HEK293 (cell line): Measurements from ENCODE around the gene MST1R.

Source experiments
- BCL11A ChIP-seq: fragments of 450-650 bp; formaldehyde crosslinking; IDR thresholded peaks from 2 replicates; pipeline ENCODE4 v1.5.1; 2016; ENCODE audit warnings: low read depth, missing biosample characterization, missing genetic modification characterization
- KLF16 ChIP-seq: fragments of 450-650 bp; formaldehyde crosslinking; IDR thresholded peaks from 2 replicates; pipeline ENCODE4 v1.5.1; 2017; ENCODE audit warnings: missing biosample characterization, missing genetic modification characterization
- ZBTB1 ChIP-seq: fragments of 450-650 bp; formaldehyde crosslinking; IDR thresholded peaks from 2 replicates; pipeline ENCODE4 v1.5.1; 2016; ENCODE audit warnings: missing biosample characterization, missing genetic modification characterization
- ZNF2 ChIP-seq: fragments of 450-650 bp; formaldehyde crosslinking; IDR thresholded peaks from 2 replicates; pipeline ENCODE4 v1.5.1; 2016; ENCODE audit warnings: missing biosample characterization, missing genetic modification characterization
- ZNF335 ChIP-seq: fragments of 450-650 bp; formaldehyde crosslinking; conservative IDR thresholded peaks from 2 replicates; pipeline ENCODE4 v1.5.1; 2016; ENCODE audit warnings: missing biosample characterization, missing genetic modification characterization
- ZNF560 ChIP-seq: fragments of 450-650 bp; formaldehyde crosslinking; IDR thresholded peaks from 2 replicates; pipeline ENCODE4 v1.5.1; 2017; ENCODE audit warnings: missing biosample characterization, missing genetic modification characterization, borderline replicate concordance
- TF ChIP-seq, protein P1 (sequence below): fragments of 450-650 bp; formaldehyde crosslinking; IDR thresholded peaks from 2 replicates; pipeline ENCODE4 v1.5.1; 2016; ENCODE audit warnings: missing biosample characterization, missing genetic modification characterization

DNA sequence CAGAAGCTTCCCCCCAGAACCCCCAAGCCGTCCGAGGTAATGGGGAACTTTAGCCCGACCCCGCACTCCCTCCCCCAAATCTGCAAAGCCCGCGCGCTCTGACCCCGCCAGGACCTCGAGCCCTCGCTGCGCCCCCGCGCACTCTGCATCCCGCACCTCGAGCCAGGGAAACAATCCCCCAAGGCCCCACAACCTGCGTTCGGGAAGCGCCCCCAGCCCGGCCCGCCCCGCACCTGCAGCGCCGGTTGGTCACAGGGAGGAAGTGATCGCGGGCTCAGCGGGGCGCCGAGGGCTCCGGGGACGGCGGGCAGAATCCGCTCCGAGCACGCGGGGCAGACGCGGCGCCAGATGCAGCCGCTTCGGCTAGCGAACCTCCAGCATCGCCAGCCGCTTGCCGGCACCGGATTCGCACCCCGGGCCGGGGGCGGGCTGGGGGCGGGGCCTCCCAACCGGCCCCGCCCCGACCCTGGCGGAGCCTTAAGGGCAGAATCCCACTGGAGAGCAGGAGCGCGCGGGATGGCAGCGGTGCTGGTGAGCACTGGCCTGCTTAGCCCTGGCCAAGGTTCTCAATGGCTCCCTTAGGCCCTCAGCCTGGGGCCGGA lies 34.0 kb downstream of the MST1R start, which contains the start of gene CAMKV:
- TF ChIP-seq, protein P1, sequence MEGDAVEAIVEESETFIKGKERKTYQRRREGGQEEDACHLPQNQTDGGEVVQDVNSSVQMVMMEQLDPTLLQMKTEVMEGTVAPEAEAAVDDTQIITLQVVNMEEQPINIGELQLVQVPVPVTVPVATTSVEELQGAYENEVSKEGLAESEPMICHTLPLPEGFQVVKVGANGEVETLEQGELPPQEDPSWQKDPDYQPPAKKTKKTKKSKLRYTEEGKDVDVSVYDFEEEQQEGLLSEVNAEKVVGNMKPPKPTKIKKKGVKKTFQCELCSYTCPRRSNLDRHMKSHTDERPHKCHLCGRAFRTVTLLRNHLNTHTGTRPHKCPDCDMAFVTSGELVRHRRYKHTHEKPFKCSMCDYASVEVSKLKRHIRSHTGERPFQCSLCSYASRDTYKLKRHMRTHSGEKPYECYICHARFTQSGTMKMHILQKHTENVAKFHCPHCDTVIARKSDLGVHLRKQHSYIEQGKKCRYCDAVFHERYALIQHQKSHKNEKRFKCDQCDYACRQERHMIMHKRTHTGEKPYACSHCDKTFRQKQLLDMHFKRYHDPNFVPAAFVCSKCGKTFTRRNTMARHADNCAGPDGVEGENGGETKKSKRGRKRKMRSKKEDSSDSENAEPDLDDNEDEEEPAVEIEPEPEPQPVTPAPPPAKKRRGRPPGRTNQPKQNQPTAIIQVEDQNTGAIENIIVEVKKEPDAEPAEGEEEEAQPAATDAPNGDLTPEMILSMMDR (tag by site-specific recombination), result no peak
- TF ChIP-seq ZNF2 (no peak), ZBTB1 (no peak), BCL11A (tag by site-specific recombination) (no peak), KLF16 (tag by site-specific recombination) (no peak), ZNF560 (tag by site-specific recombination) (no peak), ZNF335 (tag by site-specific recombination) (peak; percentile 66)
